H1 (cell line): ENCODE results near the gene TOB1. TPM values are rescaled to one million over a fixed set of nuclear protein-coding genes. Genes with fewer than 3 reads are reported as not detected.

Experiments used
- JUND ChIP-seq: IDR thresholded peaks from 2 replicates; pipeline ENCODE4 v1.6.1; 2011; ENCODE audit warnings: mild to moderate bottlenecking, improper control_type of control experiment, low read length
- POLR2A ChIP-seq, 2 experiments: IDR thresholded peaks; 1 replicate in 1 of 2; 2 replicates in 1 of 2; pipeline ENCODE4 v1.6.1; 2011; ENCODE audit warnings: low read depth in 2 of 2, low read length in 2 of 2, mild to moderate bottlenecking in 2 of 2; ENCODE audit errors: control extremely low read depth in 1 of 2
- RBBP5 ChIP-seq: IDR thresholded peaks from 2 replicates; pipeline ENCODE4 v1.7.1; 2012; ENCODE audit warnings: low read depth, mild to moderate bottlenecking, inconsistent platforms, low read length, moderate library complexity, borderline replicate concordance
- TCF12 ChIP-seq: IDR thresholded peaks from 2 replicates; pipeline ENCODE4 v1.6.1; 2011; ENCODE audit warnings: low read depth, mild to moderate bottlenecking, low read length
- polyA plus RNA-seq, 7 experiments: library from polyadenylated mRNA; depleted of rRNA in 3 of 7; stranded (reverse) in 5 of 7; unstranded in 2 of 7; fragments of >200 nt in 5 of 7; fragments of 200-250 nt in 2 of 7; gene quantifications; 1 replicate in 5 of 7; 2 replicates in 1 of 7; 4 replicates in 1 of 7; pipeline versions ENCODE4 v1.2.1 to v1.2.3, GENCODE V29; 2011 to 2013; ENCODE audit warnings: missing spikeins in 2 of 7, mixed read lengths in 2 of 7
- total RNA-seq: library from RNA; stranded (reverse); fragmentation: NEBNext Ultra II Directional; extraction: Animal tissue kit (Norgen Biotek cat#: 25700); gene quantifications from 2 replicates; pipeline ENCODE4 v1.2.1, GENCODE V29; 2021

The TOB1 gene
- total and polyA plus RNA-seq, 2 of the 8 experiments (the other 6 are each of a cell fraction or from before 2014, with no cell fraction given), result 14.4 to 20.8 TPM

- no peak for TF ChIP-seq TCF12
- no peak for TF ChIP-seq RBBP5
- no peak for TF ChIP-seq POLR2A (IDR thresholded peaks at IDR 0.05; ENCODE audit: control extremely low read depth in 1 of 2, low read depth in 2 of 2, low read length in 2 of 2)
- no peak for TF ChIP-seq JUND
Observed at GRCh38 chr17:50855708-50856330, 10.3 kb downstream of the TOB1 start (continued).
